ENCODE results near the gene CACNA1S.

The CACNA1S gene

GRCh38 chr1:201023920-201024624 is 88.2 kb downstream of the CACNA1S start:
- DNase-seq (ENCODE audit: low read depth), result no peak
- peak overlapping the region; percentile 25 for H3K4me3 ChIP-seq (ENCODE audit: low read depth, low read length)
- no peak for TF ChIP-seq CTCF (IDR thresholded peaks at IDR 0.05; ENCODE audit: low read depth, low read length, missing control alignments)

- TF ChIP-seq CTCF (IDR thresholded peaks at IDR 0.05; ENCODE audit: low read depth, low read length, missing control alignments), result no peak
- H3K4me3 ChIP-seq (ENCODE audit: low read depth, low read length), result peak within 1 kb of the TSS; percentile 65
These were observed 88.7 kb downstream of the CACNA1S start, which contains the start of gene KIF21B for GRCh38 chr1:201023517-201023902. KIF21B (minus strand) TSS chr1:201023714; CDS start chr1:201023383, 331 bp downstream.

GRCh38 chr1:201022820-201023516 is 89.3 kb downstream of the CACNA1S start:
- H3K4me3 ChIP-seq (ENCODE audit: low read depth, low read length), result peak overlapping the region; percentile 65
- TF ChIP-seq CTCF (IDR thresholded peaks at IDR 0.05; ENCODE audit: low read depth, low read length, missing control alignments), result no peak
- no peak for DNase-seq (ENCODE audit: low read depth)

More at GRCh38 chr1:201023517-201023902, 88.7 kb downstream of the CACNA1S start, which contains the start of gene KIF21B:
- DNase-seq (ENCODE audit: low read depth), result no peak

- no peak for DNase-seq (ENCODE audit: low read depth)
- peak overlapping the region; percentile 65 for H3K4me3 ChIP-seq (ENCODE audit: low read depth, low read length)
These were observed 89.8 kb downstream of the CACNA1S start for GRCh38 chr1:201022493-201022819.

GRCh38 chr1:201021630-201022492 is 90.4 kb downstream of the CACNA1S start:
- DNase-seq (ENCODE audit: low read depth), result no peak
- no peak for TF ChIP-seq CTCF (IDR thresholded peaks at IDR 0.05; ENCODE audit: low read depth, low read length, missing control alignments)
- peak overlapping the region; percentile 65 for H3K4me3 ChIP-seq (ENCODE audit: low read depth, low read length)

More at GRCh38 chr1:201022493-201022819, 89.8 kb downstream of the CACNA1S start:
- TF ChIP-seq CTCF (IDR thresholded peaks at IDR 0.05; ENCODE audit: low read depth, low read length, missing control alignments), result no peak

- peak overlapping the region; percentile 65 for H3K4me3 ChIP-seq (ENCODE audit: low read depth, low read length)
- peak; percentile 60 for TF ChIP-seq CTCF (IDR thresholded peaks at IDR 0.05; ENCODE audit: low read depth, low read length, missing control alignments)
- no peak for DNase-seq (ENCODE audit: low read depth)
These were observed 91.3 kb downstream of the CACNA1S start for GRCh38 chr1:201020721-201021629.

Measured in GM12864 (cell line).